Brain pericyte (primary cell): ENCODE measurements around the gene FHL2.

ENCODE experiments used
- DNase-seq: peaks from one replicate; pipeline ENCODE4 v3.0.0-alpha.2; 2012; ENCODE audit warnings: low read depth, low spot score

FHL2 gene

GRCh38 chr2:105317937-105318336 is 80.9 kb downstream of the FHL2 start:
- no peak for DNase-seq

DNA sequence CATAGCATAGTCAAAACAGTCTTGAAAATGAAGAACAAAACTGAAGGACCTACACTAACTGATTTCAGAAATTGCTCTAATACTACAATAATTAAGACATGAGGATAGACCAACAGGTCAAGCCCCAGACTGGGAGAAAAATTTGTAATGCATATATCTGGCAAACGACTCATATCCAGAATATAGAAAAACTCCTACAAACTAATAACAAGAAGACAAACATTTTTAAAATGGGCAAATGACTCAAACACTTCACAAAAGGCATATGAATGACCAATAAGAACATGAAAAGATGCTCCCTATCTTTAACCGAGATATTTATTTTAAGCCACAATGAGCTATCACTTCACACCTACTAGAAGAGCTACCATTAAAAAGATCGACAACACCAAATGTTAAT is 83.5 kb downstream of the FHL2 start:
- no peak for DNase-seq

- DNase-seq: no peak
Observed at GRCh38 chr2:105313877-105314276, 85.0 kb downstream of the FHL2 start.
